K562 (cell line): ENCODE measurements around the gene ANXA3. TPM values are rescaled to one million over a fixed set of nuclear protein-coding genes. Genes with fewer than 3 reads are reported as not detected.
A peak's percentile ranks its signal among the peaks of the same experiment; 100 is the strongest.

Source experiments
- GATA2 ChIP-seq: sonication (generic); formaldehyde crosslinking; IDR thresholded peaks from 2 replicates; pipeline ENCODE4 v1.4.0; 2020; ENCODE audit warnings: mild to moderate bottlenecking, missing genetic modification reagents
- HEY1 ChIP-seq: fragments of 250-450 bp; sonication (Bioruptor Pico); IDR thresholded peaks from 2 replicates; pipeline ENCODE4 v1.5.0; 2020; ENCODE audit warnings: mild to moderate bottlenecking, moderate library complexity, borderline replicate concordance
- HSF4 ChIP-seq: fragments of 250-450 bp; sonication (Bioruptor Pico); IDR thresholded peaks from 2 replicates; pipeline ENCODE4 v2.1.2; 2022; ENCODE audit warnings: mild to moderate bottlenecking, moderate library complexity, borderline replicate concordance
- PURB ChIP-seq: sonication (generic); formaldehyde crosslinking; IDR thresholded peaks from 2 replicates; pipeline ENCODE4 v1.9.0; 2021; ENCODE audit warnings: low read depth, mild to moderate bottlenecking, missing genetic modification reagents
- STAG1 ChIP-seq: sonication (generic); formaldehyde crosslinking; IDR thresholded peaks from 2 replicates; pipeline ENCODE4 v1.5.0; 2020; ENCODE audit warnings: missing genetic modification reagents, borderline replicate concordance
- ZNF197 ChIP-seq: fragments of 200-800 bp; sonication (Bioruptor generic); IDR thresholded peaks from 2 replicates; pipeline ENCODE4 v1.6.1; 2016; ENCODE audit warnings: low read depth, missing genetic modification characterization, missing compliant biosample characterization
- polyA plus RNA-seq, 8 experiments: library from polyadenylated mRNA; depleted of rRNA in 4 of 8; stranded (reverse) in 5 of 8; unstranded in 3 of 8; fragments of >200 nt; fragmentation: Nextera tagmentation in 2 of 8; fragmentation: Illumina TruSeq in 1 of 8; extraction: Ambion mirVana in 2 of 8; extraction: Trizol in 1 of 8; gene quantifications; 2 replicates each; pipeline versions ENCODE4 v1.2.1 to v1.2.3, GENCODE V29; 2011 to 2014; ENCODE audit warnings: inconsistent platforms in 1 of 8, missing spikeins in 1 of 8
- total RNA-seq, 7 experiments: library from RNA; depleted of rRNA in 6 of 7; stranded (reverse); fragments of >200 nt in 6 of 7; fragmentation: Illumina TruSeq in 2 of 7; extraction: Trizol in 2 of 7; gene quantifications; 2 replicates each; pipeline versions ENCODE4 v1.2.1 to v1.2.3, GENCODE V29; 2011 to 2021; ENCODE audit warnings: low replicate concordance in 1 of 7
- TF ChIP-seq, protein P1 (sequence below): fragments of 450-650 bp; IDR thresholded peaks from 2 replicates; pipeline ENCODE4 v1.6.1; 2016; ENCODE audit warnings: mild to moderate bottlenecking, moderate library complexity
- TF ChIP-seq, protein P2 (sequence below): fragments of 450-650 bp; IDR thresholded peaks from 2 replicates; pipeline ENCODE4 v1.6.1; 2018; ENCODE audit warnings: mild to moderate bottlenecking, low read depth; ENCODE audit not compliant: partially characterized antibody
- TF ChIP-seq, protein P3 (sequence below): sonication (generic); formaldehyde crosslinking; IDR thresholded peaks from 2 replicates; pipeline ENCODE4 v1.8.1; 2022; ENCODE audit warnings: missing genetic modification reagents

Gene ANXA3
- total and polyA plus RNA-seq, 9 of the 15 experiments (the other 6 are each of a cell fraction or from before 2014, with no cell fraction given): 6.3 to 15.5 (median 9.8) TPM

DNA sequence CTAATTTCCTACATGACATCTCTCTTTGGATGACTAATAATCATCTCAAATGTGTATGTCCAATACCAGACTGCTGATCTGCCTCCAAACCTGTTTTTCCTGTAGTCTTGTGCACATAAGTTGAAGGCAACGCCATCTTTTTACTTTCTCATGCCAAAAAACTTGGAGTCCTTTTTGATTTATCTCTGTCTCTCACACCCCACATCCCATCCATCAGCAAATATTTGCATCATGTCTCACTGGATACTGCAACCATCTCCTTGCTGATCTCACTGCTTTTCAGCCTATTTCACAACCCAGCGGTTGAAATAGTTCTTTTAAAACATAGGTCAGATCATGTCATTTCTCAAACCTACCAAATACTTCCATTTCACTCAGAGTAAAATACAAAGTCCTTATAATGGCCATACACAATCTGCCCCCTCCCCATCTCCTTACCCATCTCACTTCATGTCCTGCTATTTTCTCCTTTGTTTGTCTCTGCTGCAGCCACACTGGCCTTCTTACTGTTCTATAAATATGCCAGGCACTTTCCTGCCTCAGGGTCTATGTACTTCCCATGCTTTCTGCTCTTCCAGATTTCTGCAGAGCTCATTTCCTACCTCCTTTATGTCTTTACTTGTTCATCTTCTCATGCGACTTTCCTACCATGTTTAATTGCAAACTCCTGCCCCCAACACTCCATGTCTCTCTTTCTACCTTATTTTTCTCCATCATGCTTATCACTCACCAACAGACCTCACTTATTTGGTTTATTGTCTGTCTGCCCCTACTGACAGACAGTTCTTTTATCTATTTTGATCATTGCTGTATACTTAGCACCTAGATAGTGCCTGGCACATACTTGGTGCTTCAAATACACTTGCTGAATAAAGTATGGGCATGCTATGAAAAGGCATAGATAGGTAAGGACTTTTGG lies 98.8 kb downstream of the ANXA3 start (continued):
- TF ChIP-seq, protein P1, sequence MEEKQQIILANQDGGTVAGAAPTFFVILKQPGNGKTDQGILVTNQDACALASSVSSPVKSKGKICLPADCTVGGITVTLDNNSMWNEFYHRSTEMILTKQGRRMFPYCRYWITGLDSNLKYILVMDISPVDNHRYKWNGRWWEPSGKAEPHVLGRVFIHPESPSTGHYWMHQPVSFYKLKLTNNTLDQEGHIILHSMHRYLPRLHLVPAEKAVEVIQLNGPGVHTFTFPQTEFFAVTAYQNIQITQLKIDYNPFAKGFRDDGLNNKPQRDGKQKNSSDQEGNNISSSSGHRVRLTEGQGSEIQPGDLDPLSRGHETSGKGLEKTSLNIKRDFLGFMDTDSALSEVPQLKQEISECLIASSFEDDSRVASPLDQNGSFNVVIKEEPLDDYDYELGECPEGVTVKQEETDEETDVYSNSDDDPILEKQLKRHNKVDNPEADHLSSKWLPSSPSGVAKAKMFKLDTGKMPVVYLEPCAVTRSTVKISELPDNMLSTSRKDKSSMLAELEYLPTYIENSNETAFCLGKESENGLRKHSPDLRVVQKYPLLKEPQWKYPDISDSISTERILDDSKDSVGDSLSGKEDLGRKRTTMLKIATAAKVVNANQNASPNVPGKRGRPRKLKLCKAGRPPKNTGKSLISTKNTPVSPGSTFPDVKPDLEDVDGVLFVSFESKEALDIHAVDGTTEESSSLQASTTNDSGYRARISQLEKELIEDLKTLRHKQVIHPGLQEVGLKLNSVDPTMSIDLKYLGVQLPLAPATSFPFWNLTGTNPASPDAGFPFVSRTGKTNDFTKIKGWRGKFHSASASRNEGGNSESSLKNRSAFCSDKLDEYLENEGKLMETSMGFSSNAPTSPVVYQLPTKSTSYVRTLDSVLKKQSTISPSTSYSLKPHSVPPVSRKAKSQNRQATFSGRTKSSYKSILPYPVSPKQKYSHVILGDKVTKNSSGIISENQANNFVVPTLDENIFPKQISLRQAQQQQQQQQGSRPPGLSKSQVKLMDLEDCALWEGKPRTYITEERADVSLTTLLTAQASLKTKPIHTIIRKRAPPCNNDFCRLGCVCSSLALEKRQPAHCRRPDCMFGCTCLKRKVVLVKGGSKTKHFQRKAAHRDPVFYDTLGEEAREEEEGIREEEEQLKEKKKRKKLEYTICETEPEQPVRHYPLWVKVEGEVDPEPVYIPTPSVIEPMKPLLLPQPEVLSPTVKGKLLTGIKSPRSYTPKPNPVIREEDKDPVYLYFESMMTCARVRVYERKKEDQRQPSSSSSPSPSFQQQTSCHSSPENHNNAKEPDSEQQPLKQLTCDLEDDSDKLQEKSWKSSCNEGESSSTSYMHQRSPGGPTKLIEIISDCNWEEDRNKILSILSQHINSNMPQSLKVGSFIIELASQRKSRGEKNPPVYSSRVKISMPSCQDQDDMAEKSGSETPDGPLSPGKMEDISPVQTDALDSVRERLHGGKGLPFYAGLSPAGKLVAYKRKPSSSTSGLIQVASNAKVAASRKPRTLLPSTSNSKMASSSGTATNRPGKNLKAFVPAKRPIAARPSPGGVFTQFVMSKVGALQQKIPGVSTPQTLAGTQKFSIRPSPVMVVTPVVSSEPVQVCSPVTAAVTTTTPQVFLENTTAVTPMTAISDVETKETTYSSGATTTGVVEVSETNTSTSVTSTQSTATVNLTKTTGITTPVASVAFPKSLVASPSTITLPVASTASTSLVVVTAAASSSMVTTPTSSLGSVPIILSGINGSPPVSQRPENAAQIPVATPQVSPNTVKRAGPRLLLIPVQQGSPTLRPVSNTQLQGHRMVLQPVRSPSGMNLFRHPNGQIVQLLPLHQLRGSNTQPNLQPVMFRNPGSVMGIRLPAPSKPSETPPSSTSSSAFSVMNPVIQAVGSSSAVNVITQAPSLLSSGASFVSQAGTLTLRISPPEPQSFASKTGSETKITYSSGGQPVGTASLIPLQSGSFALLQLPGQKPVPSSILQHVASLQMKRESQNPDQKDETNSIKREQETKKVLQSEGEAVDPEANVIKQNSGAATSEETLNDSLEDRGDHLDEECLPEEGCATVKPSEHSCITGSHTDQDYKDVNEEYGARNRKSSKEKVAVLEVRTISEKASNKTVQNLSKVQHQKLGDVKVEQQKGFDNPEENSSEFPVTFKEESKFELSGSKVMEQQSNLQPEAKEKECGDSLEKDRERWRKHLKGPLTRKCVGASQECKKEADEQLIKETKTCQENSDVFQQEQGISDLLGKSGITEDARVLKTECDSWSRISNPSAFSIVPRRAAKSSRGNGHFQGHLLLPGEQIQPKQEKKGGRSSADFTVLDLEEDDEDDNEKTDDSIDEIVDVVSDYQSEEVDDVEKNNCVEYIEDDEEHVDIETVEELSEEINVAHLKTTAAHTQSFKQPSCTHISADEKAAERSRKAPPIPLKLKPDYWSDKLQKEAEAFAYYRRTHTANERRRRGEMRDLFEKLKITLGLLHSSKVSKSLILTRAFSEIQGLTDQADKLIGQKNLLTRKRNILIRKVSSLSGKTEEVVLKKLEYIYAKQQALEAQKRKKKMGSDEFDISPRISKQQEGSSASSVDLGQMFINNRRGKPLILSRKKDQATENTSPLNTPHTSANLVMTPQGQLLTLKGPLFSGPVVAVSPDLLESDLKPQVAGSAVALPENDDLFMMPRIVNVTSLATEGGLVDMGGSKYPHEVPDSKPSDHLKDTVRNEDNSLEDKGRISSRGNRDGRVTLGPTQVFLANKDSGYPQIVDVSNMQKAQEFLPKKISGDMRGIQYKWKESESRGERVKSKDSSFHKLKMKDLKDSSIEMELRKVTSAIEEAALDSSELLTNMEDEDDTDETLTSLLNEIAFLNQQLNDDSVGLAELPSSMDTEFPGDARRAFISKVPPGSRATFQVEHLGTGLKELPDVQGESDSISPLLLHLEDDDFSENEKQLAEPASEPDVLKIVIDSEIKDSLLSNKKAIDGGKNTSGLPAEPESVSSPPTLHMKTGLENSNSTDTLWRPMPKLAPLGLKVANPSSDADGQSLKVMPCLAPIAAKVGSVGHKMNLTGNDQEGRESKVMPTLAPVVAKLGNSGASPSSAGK: no peak
- TF ChIP-seq, protein P2, sequence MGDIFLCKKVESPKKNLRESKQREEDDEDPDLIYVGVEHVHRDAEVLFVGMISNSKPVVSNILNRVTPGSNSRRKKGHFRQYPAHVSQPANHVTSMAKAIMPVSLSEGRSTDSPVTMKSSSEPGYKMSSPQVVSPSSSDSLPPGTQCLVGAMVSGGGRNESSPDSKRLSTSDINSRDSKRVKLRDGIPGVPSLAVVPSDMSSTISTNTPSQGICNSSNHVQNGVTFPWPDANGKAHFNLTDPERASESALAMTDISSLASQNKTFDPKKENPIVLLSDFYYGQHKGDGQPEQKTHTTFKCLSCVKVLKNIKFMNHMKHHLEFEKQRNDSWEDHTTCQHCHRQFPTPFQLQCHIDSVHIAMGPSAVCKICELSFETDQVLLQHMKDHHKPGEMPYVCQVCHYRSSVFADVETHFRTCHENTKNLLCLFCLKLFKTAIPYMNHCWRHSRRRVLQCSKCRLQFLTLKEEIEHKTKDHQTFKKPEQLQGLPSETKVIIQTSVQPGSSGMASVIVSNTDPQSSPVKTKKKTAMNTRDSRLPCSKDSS: no peak
- TF ChIP-seq GATA2 (CRISPR knock-in tag): peak; percentile 66; the same call in 1 of the 2 replicates
- TF ChIP-seq, protein P3, sequence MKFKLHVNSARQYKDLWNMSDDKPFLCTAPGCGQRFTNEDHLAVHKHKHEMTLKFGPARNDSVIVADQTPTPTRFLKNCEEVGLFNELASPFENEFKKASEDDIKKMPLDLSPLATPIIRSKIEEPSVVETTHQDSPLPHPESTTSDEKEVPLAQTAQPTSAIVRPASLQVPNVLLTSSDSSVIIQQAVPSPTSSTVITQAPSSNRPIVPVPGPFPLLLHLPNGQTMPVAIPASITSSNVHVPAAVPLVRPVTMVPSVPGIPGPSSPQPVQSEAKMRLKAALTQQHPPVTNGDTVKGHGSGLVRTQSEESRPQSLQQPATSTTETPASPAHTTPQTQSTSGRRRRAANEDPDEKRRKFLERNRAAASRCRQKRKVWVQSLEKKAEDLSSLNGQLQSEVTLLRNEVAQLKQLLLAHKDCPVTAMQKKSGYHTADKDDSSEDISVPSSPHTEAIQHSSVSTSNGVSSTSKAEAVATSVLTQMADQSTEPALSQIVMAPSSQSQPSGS (CRISPR knock-in tag): no peak
- TF ChIP-seq HSF4: no peak
- no peak for TF ChIP-seq HEY1
- TF ChIP-seq STAG1 (CRISPR knock-in tag): no peak
- TF ChIP-seq ZNF197 (CRISPR knock-in tag): no peak
- TF ChIP-seq PURB (CRISPR knock-in tag): no peak
